Measurements from ENCODE around the gene TMEM26.

TMEM26 gene

DNA sequence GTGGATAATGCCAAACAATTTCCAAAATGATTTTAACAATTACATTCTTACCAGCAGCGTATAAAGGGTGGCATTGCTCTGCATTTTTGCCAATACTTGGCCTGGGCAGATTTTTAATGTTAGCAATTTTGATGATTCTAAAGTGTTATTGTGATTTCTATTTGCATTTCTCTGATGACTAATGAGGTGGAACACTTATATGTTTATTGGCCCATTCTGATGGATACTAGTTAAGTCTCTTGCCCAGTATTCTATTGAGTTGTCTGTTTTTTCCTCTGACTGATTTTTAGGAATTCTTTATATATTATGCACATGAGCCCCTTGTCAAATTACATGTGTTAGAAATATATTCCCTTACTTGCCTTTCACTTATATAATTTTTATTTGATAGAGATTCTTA is 86.8 kb downstream of the TMEM26 start:
- H3K4me3 ChIP-seq (ENCODE audit: low read length) = no peak overlapping the region
- no peak for DNase-seq (ENCODE audit: low read depth)
- TF ChIP-seq, protein P1, sequence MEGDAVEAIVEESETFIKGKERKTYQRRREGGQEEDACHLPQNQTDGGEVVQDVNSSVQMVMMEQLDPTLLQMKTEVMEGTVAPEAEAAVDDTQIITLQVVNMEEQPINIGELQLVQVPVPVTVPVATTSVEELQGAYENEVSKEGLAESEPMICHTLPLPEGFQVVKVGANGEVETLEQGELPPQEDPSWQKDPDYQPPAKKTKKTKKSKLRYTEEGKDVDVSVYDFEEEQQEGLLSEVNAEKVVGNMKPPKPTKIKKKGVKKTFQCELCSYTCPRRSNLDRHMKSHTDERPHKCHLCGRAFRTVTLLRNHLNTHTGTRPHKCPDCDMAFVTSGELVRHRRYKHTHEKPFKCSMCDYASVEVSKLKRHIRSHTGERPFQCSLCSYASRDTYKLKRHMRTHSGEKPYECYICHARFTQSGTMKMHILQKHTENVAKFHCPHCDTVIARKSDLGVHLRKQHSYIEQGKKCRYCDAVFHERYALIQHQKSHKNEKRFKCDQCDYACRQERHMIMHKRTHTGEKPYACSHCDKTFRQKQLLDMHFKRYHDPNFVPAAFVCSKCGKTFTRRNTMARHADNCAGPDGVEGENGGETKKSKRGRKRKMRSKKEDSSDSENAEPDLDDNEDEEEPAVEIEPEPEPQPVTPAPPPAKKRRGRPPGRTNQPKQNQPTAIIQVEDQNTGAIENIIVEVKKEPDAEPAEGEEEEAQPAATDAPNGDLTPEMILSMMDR (conservative IDR thresholded peaks at IDR 0.05; ENCODE audit: low read length) = no peak

DNA sequence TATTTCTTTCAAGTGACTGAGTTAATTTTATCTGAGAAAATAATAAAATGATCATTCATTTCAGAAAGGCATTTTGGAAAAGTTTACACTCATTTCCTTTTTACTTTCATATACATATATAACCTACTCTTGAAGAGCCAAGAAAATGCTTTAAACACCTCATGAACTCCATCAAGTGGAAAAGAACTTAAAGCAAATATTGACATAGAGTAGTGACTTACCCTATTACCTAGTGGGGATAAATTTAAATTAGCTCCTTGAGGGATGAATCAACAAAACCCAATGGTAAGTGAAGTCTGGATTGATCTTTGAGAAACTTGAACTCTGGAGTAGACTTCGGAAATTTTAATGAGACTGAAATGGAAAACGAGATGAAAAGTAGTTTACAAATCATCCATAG is 88.6 kb downstream of the TMEM26 start:
- no peak for DNase-seq (ENCODE audit: low read depth)
- TF ChIP-seq, protein P1 (conservative IDR thresholded peaks at IDR 0.05; ENCODE audit: low read length) = no peak
- H3K4me3 ChIP-seq (ENCODE audit: low read length) = no peak overlapping the region

DNA sequence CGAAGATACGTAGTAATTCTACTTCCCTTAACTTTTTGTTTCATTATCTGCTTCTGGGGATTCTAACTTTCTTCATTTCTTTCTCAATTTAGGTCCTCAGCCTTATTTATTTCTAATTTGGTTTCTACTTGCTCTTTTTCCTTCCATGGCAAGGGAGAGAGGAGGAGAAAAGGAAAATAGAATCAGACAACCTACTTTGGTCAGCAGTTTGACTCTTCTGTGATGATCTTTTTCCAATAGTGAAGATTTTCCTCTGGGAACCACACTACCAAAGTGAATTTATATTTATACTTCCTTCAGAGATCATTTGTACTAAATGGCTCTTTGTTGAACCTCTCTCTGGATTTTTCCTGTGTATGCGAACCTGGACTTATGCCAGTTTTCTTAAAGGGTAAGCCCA is 90.2 kb downstream of the TMEM26 start:
- no peak for DNase-seq (ENCODE audit: low read depth)
- H3K4me3 ChIP-seq (ENCODE audit: low read length) = no peak overlapping the region
- TF ChIP-seq, protein P1 (conservative IDR thresholded peaks at IDR 0.05; ENCODE audit: low read length) = no peak

DNA sequence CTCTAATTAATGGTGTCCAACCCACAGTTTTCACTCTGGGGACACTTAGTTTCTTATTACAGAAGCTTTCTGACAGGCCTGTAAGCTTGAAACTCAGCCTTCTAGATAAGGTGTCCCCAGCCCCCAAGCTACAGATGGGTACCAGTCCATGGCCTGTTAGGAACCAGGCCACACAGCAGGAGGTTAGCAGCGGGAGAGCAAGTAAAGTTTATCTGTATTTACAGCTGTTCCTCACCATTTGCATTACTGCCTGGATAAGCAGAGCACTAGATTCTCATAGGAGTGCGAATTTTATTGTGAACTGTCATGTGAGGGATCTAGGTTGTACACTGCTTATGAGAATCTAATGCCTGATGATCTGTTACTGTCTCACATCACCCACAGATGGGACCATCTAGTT is 93.7 kb downstream of the TMEM26 start:
- TF ChIP-seq, protein P1 (conservative IDR thresholded peaks at IDR 0.05; ENCODE audit: low read length) = no peak
- DNase-seq (ENCODE audit: low read depth) = no peak

DNA sequence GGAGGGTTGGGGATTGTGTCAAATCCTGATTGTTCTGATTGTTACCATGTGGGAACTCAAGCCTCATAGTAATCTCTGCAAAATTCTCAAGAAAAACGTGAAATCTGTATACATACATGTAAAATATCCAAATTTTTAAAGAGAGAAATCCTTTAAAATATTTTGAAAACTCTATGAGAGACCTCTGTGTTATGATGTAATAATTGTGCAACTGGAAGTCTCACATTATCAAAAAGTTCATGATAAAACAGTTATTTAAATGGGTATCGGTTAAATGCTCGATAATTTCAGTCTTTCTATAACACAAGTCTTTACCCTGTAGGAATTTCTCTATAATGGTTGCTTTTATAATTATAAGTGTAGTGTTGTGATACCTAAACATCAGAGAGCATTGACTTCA is 95.5 kb downstream of the TMEM26 start:
- TF ChIP-seq, protein P1 (conservative IDR thresholded peaks at IDR 0.05; ENCODE audit: low read length) = no peak
- no peak overlapping the region for H3K4me3 ChIP-seq (ENCODE audit: low read length)
- no peak for DNase-seq (ENCODE audit: low read depth)

More for the DNA sequence above, 93.7 kb downstream of the TMEM26 start:
- no peak overlapping the region for H3K4me3 ChIP-seq (ENCODE audit: low read length)

All from AG10803 (cell line).